ENCODE measurements around the gene CCR7. TPM values are rescaled to one million over a fixed set of nuclear protein-coding genes. Genes with fewer than 3 reads are reported as not detected.

CCR7 gene
- total RNA-seq, 1 experiment from 2014 or later: not detected

DNA sequence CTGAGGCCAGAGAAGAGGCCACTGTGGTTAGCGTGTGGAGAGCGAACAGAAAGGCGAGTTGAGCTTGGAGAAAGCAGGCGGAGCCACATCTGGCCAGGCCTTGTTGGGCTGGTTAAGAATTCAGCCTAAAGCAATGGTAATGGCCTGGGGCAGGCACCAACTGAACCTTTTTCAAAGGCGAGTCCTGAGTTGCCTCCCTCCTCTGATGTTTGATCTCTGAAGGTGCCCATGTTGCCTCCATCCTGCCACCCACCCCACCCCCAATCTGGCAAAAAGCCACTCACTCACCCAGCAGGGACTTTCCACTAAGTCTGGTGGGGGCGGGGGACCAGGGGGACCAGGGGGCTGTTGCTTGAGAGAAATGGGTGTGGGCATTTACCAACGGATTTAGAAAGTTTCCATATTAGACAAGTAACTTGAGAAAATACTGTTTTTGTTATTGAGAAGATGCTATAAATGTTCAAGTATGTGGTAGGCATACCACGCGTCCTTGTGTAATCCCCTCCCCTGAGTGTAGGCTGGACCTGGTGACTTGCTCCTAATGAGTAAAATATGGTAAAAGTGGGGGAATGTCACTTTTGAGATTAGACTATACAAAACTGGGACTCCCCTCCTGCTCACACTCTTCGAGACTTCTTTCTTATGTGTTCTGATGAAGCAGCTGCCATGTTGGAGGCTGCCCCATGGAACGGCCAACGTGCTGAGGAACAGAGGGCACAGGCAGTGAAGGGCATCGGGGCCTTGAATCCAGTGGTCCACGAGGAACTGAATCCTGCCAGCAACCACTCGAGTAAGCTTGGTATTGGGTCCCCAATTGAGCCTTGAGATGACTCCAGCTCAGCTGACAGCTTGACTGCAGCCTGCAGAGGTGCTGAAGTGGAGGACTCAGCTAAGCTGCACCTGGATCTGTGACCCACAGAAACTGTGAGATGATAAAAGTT lies 34.0 kb downstream of the CCR7 start:
- intact Hi-C loops (cut with micrococcal nuclease; ENCODE audit: unreplicated experiment): no loop called here
- no peaks in the 10 kb centered on the region for H3K27me3 Mint-ChIP-seq (ENCODE audit: insufficient read depth, unreplicated experiment)
- CTCF ChIA-PET: interaction anchor here (0.8 to 6.7 kb wide), 4 partner anchors 23 to 87 kb away, joined by 3 to 99 read pairs (median 15); partner anchors contain the start of gene IGFBP4
- TF ChIP-seq, protein P1, sequence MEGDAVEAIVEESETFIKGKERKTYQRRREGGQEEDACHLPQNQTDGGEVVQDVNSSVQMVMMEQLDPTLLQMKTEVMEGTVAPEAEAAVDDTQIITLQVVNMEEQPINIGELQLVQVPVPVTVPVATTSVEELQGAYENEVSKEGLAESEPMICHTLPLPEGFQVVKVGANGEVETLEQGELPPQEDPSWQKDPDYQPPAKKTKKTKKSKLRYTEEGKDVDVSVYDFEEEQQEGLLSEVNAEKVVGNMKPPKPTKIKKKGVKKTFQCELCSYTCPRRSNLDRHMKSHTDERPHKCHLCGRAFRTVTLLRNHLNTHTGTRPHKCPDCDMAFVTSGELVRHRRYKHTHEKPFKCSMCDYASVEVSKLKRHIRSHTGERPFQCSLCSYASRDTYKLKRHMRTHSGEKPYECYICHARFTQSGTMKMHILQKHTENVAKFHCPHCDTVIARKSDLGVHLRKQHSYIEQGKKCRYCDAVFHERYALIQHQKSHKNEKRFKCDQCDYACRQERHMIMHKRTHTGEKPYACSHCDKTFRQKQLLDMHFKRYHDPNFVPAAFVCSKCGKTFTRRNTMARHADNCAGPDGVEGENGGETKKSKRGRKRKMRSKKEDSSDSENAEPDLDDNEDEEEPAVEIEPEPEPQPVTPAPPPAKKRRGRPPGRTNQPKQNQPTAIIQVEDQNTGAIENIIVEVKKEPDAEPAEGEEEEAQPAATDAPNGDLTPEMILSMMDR (IDR thresholded peaks at IDR 0.05; ENCODE audit: insufficient read depth in 1 of 2, low read depth in 1 of 2, low read length in 1 of 2, severe bottlenecking in 1 of 2, unreplicated experiment in 1 of 2): no peak
- no peaks in the 10 kb centered on the region for H3K27me3 ChIP-seq (replicated peaks; ENCODE audit: control insufficient read depth, insufficient read depth, low read length)
- no peak overlapping the region for H3K27ac Mint-ChIP-seq (ENCODE audit: unreplicated experiment)
- no peak overlapping the region for H3K4me3 Mint-ChIP-seq (ENCODE audit: unreplicated experiment)
- H3K9me3 ChIP-seq: no peaks in the 10 kb centered on the region
- H3K9me3 Mint-ChIP-seq (ENCODE audit: unreplicated experiment): no peaks in the 10 kb centered on the region
- BruUV-seq (replicated peaks): no TSS peak
- no peak overlapping the region for H3K4me3 ChIP-seq (ENCODE audit: low read depth, low read length)
- H3K36me3 Mint-ChIP-seq (ENCODE audit: insufficient read depth, unreplicated experiment): no peaks in the 10 kb centered on the region
- no peak for DNase-seq
- no peaks in the 10 kb centered on the region for H3K36me3 ChIP-seq (ENCODE audit: control insufficient read depth, insufficient read depth, low read length)
- no peaks in the 10 kb centered on the region for H3K4me1 Mint-ChIP-seq (ENCODE audit: low read depth, unreplicated experiment)
- POLR2A ChIA-PET: no interaction called here
- H3K4me1 ChIP-seq: 0 out of 2 replicates have a peak, but pooled peaks cover 9% of the 10 kb centered on the region

DNA sequence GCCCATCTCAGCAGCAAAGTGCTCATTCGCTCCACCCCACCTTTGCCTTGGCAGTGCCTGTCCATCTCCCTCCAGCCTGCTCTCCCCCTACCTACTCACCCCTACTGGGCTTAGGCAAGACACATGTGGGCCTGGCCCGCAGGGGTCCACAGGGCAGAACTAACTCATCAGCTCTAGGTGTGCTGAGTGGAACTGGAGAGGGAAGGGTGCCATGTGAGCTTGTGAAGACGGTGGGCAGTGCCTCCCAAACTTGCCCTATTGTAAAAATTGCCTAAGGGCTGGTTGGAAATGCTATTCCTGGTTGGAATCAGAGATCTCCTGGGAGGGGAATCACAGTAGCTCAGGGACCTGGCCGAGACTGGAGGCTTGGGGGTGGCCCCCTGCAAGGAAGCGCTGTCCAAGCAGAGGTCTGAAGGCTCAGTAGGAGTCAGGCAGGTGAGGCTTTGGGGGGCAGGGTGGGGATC lies 34.7 kb downstream of the CCR7 start:
- no peaks in the 10 kb centered on the region for H3K36me3 ChIP-seq (ENCODE audit: control insufficient read depth, insufficient read depth, low read length)
- Mint-ChIP-seq H3K4me3 (ENCODE audit: unreplicated experiment) (no peak overlapping the region), H3K9me3 (ENCODE audit: unreplicated experiment) (peaks cover 3% of the 10 kb centered on the region), H3K27ac (ENCODE audit: unreplicated experiment) (no peak overlapping the region), H3K4me1 (ENCODE audit: low read depth, unreplicated experiment) (no peaks in the 10 kb centered on the region), H3K27me3 (ENCODE audit: insufficient read depth, unreplicated experiment) (no peaks in the 10 kb centered on the region), H3K36me3 (ENCODE audit: insufficient read depth, unreplicated experiment) (no peaks in the 10 kb centered on the region)
- no peak overlapping the region for H3K4me3 ChIP-seq (ENCODE audit: low read depth, low read length)
- POLR2A ChIA-PET: no interaction called here
- CTCF ChIA-PET: interaction anchor here (1.0 kb wide), 1 partner anchor 29 kb away, joined by 3 read pairs; no protein-coding TSS in a partner anchor
- intact Hi-C loops (cut with micrococcal nuclease; ENCODE audit: unreplicated experiment): no loop called here
- no TSS peak for BruUV-seq (replicated peaks)
- no peak for DNase-seq
- H3K4me1 ChIP-seq: 0 out of 2 replicates have a peak, but pooled peaks cover 9% of the 10 kb centered on the region
- H3K27me3 ChIP-seq (replicated peaks; ENCODE audit: control insufficient read depth, insufficient read depth, low read length): no peaks in the 10 kb centered on the region
- H3K9me3 ChIP-seq: peaks cover 3% of the 10 kb centered on the region
- TF ChIP-seq, protein P1 (IDR thresholded peaks at IDR 0.05; ENCODE audit: insufficient read depth in 1 of 2, low read depth in 1 of 2, low read length in 1 of 2, severe bottlenecking in 1 of 2, unreplicated experiment in 1 of 2): no peak

DNA sequence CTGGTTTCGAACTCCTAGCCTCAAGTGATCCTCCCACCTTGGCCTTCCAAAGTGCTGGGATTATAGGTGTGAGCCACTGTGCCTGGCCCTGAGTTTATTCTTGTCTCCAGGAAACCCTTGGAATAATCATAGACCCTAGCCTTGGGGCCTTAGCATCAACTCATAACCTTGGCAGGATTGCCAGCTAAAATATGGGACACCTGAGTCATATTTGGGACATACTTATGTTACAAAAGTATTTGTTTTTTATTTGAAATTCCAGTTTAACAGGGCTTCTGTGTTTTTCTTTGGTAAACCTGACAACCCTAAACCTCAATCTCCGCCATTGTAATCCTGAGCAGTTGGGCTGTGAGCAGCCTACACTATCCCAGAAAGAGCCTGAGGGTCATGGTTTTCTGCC lies 35.3 kb downstream of the CCR7 start:
- POLR2A ChIA-PET: no interaction called here
- intact Hi-C loops (cut with micrococcal nuclease; ENCODE audit: unreplicated experiment): no loop called here
- Mint-ChIP-seq H3K4me3 (ENCODE audit: unreplicated experiment) (no peak overlapping the region), H3K27ac (ENCODE audit: unreplicated experiment) (no peak overlapping the region), H3K4me1 (ENCODE audit: low read depth, unreplicated experiment) (no peaks in the 10 kb centered on the region), H3K9me3 (ENCODE audit: unreplicated experiment) (peaks cover 9% of the 10 kb centered on the region), H3K36me3 (ENCODE audit: insufficient read depth, unreplicated experiment) (no peaks in the 10 kb centered on the region), H3K27me3 (ENCODE audit: insufficient read depth, unreplicated experiment) (no peaks in the 10 kb centered on the region)
- peaks cover 9% of the 10 kb centered on the region for H3K9me3 ChIP-seq
- 0 out of 2 replicates have a peak, but pooled peaks cover 9% of the 10 kb centered on the region for H3K4me1 ChIP-seq
- no peak for DNase-seq
- H3K36me3 ChIP-seq (ENCODE audit: control insufficient read depth, insufficient read depth, low read length): no peaks in the 10 kb centered on the region
- TF ChIP-seq, protein P1 (IDR thresholded peaks at IDR 0.05; ENCODE audit: insufficient read depth in 1 of 2, low read depth in 1 of 2, low read length in 1 of 2, severe bottlenecking in 1 of 2, unreplicated experiment in 1 of 2): no peak
- no peak overlapping the region for H3K4me3 ChIP-seq (ENCODE audit: low read depth, low read length)
- CTCF ChIA-PET: interaction anchor here (1.0 kb wide), 1 partner anchor 30 kb away, joined by 3 read pairs; no protein-coding TSS in a partner anchor
- no peaks in the 10 kb centered on the region for H3K27me3 ChIP-seq (replicated peaks; ENCODE audit: control insufficient read depth, insufficient read depth, low read length)
- BruUV-seq (replicated peaks): no TSS peak
